IPS-NIHi7 (cell line): Measurements from ENCODE around the gene NRCAM.

Experiments used
- DNase-seq: peaks from one replicate; pipeline ENCODE4 v3.0.0; 2012; ENCODE audit warnings: mixed read lengths; ENCODE audit errors: extremely low spot score

Gene NRCAM

DNA sequence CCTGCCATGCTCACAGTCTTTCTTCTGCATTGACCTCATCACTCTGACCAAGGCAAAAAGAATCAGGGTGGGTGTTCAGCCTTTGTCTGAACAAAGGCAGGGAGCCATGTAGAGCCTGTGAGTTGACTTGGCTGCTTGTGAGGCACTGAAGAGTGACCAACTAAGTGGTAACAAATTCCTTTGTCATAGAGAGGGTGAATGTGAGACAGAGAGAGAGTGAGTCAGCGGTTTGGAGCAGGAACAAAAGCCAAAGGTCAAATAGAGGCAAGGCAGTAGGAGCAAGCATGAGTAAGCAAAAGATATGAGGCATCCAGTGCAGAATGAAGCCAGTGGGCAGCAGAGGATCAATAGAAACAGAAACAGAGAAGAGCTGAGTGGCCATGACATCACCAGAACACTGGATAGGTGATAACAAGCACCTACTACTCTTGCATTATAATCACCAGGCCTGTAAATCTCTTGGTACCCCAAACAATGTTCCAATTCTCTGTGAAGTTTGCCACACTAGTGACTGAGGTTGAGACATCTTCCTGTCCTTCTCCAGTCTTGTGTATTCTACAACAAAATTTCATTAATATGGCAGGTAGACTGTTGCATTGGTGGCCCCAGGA lies 209.9 kb downstream of the NRCAM start:
- DNase-seq = peak; percentile 20

DNA sequence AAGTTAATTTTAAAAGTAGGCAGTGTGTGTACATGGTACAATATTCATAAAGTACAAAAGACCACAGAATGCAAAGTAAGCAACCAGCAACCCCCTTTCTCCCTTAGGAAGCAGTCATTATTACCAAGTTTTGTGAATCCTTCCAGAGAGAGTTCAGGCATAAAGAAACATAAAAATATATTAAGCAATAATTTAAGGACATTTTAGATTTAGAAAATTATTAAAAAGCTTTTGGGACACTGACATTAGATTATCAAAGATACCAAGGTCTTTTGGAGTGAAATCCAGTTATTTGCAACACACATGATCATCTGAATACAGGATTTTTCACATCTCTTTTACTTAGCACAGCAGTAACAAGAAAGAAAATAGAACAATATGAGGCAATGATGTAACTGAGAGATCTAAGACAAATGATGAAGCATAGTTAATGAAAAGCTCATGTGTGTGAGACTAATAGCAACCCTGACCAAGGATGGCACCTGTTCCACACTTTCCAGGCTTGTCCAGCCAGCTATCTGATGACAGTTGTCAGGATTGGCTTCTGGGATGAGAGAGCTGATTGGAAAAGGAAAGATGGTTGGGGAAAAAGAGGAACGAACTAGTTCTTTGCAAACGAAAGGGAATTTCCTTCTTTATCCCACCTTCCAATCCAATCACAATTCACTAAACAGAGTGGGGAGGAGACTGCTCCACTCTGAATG lies 210.6 kb downstream of the NRCAM start:
- no peak for DNase-seq

DNA sequence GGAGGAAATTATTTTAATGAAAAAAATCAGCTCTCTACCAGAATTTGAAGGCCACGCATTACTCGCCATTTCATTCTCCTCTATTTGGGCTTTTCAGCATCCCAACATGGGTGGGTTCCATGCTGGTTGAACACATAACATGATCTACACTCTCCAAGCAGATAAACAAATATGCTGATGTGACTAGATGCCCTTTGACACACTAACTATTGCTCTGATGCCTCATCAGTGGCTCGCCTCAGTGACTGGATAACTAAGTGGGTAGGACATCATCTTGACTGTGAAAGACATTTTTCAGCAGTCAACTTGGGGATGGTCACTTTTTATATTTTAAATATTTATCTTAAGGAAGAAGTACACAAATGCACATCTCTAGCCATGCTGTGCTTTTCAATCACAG lies 212.1 kb downstream of the NRCAM start:
- DNase-seq = no peak

DNA sequence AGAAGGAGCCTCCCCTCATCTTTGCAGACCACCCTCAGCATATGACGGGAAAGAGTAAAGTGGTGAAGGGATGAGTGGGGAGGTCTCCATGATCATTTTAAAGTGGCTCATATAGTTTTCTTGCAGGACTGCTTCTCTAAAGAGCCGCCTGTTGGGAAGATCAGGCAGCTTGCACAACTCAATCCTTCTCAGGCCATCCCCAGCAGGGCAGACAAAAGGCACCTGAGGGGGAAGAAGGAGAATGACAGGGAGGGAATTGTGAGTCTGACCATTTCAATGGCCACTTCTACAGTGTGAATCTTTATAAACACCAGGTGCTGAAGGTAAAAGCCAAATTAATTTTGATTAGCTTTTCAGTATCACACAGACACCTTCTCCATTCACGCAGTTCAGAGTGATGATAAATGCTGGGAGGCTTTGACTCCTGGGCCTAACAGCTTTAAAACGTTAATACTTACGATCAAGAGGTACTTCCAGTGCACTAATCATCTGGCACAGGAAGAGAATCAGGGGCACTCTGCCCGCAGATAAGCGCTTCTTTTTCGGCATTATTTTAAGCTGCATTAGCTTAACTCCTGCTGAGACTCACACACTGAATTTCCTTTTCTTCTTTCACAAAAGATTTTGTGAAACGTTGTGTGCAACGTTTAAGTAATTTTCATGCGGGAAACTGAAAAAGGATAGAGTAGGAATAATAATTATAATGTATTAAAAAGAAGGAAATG lies 216.6 kb downstream of the NRCAM start:
- DNase-seq = no peak

DNA sequence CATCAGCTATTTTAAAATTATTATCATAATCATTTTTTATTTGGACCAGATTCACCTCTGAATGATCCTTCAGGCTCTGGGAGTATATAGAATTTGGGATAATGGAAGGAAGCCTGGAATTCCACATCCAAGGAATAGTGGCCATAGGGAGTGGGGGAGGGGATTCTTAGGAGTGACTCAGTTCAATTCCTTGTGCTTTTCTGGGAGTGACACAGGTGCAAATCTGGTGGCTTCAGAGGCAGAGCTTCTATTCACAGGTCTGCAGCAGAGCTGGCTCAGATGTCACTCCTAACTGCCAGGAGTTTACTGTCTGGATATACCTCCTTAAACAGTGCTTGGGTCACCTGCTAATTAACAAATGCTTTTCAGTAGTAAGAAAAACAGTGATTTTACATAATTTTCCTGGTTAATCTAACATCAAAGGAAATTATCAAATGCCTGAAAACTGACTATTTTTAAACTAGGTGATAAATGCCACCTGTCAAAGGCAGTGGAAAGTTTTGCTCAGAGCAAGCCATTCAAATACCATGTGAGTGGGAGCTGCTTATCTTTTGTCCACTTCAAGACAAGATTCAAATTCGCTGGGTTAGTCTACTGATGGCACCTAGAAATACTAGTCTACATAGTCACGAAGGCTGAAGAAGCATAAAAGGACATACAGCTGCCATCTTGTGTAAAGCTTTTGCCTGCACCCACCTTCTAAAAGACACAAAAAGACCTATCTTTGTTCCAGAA lies 219.4 kb downstream of the NRCAM start:
- peak; percentile 29 for DNase-seq

DNA sequence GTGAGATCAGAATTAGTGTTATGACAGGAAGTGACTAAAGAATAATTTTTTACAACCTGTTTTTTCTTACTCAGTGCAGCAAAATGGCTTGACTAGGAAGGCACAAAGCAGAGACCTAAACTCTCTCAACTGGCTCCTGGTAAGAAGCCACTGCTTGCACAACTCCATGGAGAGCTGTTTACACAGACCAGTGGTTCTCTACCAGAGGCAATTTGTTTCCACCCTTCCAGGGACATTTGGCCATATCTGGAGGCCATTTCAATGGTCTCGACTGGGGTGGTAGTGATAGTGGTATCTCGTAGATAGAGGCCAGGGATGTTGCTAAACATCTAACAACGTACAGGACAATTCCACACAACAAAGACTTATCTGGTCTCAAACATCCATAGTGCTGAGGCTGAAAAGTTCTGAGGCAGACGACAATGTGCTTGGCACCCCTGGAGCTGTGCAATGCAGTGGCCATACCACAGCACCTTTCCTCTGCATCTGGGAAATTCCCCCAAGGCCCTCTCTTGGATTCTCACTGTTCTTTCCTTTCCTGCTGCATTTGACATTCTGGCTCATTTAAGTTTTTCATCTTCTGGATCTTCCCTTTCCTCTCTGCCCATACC lies 220.7 kb downstream of the NRCAM start:
- no peak for DNase-seq

DNA sequence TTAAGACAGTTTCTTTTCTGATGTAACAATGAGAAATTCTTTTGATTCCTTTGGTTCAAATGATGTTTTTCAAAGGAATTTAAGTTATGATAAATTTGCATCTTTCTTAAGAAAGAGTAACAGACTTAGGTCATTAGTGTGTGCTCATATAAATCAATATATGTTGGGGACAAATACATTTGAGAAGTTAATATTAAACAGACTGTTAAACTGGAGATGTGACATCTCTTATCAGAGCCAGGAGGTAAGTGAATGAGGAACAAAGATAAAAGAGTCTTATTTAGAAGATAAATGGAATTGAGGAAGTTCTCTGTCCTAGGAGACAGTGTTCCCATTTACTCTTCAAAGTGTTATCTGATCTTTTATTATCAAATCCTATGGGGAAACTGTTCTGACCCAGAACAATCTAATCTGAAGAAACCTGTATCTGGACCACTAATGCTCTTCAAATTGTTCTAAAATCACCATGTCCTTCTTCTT lies 221.2 kb downstream of the NRCAM start:
- no peak for DNase-seq

DNA sequence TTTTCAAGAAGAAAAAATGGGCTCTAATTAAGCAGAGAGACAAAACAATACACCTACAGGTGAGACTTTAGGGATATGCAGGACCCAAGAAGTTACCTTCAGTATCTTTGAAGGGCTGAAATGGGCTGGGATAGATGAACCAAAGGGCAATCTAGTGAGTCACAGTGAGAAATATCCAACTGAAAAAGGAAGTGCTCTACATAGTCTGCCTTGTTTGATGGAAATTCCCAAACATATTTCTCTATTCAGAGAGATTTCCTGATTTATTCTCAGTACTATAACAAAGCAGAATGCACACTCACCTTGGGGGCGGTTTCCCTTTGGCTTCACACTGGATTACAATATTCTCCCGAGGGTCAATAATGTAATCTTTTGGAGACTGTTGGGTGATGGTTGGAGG lies 222.0 kb downstream of the NRCAM start:
- no peak for DNase-seq

DNA sequence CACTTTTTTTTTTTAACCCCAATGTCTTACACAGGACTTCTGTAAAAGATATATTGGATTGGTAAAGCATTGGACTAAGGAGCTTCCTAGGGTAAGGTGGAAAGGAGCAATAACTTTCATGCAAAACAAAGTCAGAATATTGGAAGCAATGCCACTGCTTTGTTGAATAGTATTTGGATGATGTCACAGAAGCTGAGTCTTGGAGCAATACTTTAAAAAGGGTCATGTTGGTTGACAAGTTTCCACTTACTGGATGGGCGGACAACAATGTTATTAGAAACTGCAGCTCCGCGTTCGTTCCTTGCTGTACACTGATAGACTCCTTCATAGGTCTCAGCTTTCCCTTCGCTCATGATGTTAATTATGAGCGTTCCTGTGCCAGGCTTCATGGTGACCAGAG lies 224.2 kb downstream of the NRCAM start:
- DNase-seq = no peak

DNA sequence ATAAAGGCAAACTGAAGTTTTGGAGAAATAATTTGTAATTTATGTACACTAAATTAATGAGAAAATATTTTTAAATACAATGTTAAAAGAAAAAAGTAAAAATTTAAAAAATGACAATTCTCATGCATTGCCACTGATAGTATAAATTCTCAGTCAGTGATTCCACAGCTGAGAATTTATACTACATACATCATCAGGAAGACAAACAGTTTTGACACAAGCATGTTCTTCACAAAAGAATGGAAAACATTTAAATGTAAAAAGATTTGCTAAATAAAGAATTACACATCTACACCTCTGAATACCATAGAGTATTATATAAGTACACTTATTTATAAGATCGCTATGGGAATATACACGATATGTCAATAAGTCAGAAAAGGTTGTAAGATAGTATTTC lies 225.0 kb downstream of the NRCAM start:
- no peak for DNase-seq

DNA sequence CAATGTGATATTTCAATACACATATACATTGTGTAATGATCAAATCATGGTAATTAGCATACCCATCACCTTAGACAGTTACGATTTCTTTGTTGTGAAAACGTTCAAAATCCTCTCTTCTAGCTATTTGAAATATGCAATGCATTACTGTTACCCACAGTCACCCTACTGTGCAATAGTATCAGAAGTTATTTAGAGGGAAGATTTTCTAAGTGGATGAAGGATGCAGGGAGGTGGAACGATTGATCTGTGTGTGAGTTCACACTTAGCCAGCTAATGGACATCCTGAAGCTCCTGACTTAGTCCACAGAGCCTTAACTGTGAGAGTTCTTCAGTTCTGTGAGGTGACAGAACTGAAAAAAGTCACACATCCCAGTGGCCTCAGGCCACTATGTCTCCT lies 228.9 kb downstream of the NRCAM start:
- no peak for DNase-seq

DNA sequence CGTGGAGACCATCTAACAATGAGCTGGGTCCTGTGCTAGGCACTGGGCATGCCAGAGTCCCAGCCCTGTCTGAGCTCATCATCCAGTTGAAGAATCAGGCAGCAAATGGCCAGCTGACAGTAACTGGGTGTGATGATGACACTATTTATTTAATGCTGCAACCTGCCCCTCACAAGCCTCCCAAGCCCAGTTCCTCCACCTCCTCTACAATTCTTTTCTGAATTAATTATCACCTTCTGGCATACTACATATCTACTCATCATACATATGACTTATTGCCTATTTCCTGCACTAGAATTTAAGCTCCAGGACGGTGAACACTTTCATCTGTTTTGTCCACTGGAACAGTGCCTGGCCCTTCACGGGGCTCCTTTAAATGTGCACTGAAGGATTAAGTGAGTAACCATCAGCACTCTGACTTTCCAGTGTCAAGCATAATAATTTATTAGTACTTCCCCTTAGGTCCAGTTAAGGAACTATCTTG lies 229.4 kb downstream of the NRCAM start:
- no peak for DNase-seq

DNA sequence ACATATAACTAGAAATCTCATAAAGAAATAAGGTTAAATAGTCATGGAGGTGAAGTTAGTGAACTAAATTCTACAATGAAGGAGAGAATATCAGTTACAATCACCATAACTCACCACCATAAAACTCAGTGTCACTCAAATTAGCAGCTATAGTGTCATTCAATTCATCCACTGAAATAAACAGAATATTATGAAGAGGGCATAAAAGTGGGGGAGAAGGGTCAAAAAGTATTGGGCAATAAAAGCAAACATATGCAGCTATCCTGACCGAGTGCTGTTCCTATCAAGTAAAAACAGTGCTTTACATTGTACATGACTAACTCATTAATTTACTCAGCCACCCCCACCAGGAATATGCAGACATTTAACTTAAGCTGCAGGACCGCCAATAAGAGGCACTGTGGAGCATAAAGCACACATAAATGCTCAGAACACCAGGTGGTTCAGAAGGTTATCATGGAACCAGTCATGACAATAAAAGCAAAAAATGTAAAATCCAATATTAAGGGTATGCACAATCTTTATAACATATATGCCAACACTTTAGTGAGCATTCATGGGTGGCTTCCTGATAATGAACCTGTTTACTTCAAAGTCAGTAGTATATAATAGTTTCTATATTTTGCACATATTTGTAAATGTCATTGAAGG lies 230.6 kb downstream of the NRCAM start:
- DNase-seq = no peak

DNA sequence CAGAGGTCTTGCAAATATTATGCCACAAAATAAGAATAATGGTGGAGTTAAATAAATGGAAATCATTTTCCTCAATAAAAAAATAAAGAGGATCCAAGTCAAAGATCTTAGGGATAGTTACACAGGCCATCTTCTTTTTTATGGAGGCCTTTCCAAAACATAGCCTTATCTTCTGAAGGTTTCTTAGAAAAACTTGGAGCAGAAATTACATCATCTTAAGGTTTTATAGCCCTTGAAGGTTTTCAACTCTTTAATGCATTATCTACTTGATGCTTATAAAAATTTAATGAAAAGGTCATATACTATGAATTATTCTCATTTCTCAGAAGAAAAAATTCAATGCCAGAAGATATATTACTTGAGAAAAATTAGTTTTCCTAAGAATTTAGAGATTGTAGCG lies 231.8 kb downstream of the NRCAM start:
- DNase-seq = no peak

DNA sequence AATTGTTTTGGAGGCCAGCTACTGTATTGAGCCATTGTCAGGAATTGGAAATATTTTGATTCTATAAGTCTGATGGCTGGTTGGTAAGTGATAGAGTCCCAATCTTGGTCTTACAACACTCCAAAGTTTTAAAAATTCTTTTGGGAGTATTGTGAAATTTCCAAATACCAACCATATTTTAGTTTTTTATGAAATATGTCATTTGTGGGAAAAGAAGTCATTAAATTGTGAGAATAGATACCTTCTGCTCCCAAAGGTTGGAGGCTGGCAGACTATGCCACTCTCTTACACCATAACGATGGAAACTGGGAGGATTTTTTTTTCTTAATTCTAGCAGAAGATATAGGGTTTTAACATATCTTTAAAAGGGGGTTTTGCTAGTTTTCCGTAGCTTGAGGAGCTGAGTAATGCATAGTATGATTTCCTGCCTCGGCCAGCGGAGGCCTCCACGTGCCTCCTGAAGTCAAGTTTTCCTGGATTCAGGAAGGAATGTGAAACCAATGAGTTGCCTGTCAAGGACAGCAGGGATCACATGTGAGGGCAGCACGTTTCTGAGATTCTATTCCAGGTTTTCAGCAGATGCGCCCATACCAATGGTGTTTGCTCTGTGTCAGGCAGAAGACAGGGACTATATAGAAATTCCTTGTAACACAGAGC lies 233.9 kb downstream of the NRCAM start:
- DNase-seq = peak; percentile 51

DNA sequence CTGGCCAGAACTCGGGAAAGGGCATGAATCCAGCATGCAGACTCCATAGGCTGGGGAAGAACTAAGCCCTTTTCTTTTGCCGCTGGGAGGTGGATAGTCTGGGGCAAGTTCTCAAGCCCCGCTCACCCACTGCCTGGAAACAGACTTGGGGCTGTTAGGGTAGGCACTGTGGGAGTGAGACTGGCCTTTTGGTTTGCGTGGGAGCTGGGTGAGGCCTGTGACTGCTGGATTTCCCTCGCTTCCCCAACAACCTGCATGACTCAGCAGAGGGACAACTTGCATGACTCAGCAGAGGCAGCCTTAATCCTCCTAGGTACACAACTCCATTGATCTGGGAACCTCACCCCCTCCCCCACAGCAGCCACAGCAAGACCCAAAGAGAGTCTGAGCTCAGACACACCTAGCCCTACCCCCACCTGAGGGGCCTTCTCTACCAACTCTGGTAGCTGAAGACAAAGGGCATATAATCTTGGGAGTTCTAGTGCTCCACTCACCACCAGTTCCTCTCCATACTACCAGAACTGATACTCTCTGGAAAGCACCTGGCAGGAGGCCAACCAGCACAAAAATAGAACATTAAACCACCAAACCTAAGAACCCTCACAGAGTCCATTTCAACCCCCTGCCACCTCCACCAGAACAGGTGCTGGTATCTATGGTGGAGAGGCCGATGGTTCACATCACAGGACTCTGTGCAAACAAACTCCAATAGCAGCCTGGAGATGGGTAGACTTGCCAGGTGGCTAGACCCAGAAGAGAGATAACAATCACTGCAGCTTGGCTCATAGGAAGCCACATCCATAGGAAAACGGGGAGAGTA lies 244.6 kb downstream of the NRCAM start:
- no peak for DNase-seq

DNA sequence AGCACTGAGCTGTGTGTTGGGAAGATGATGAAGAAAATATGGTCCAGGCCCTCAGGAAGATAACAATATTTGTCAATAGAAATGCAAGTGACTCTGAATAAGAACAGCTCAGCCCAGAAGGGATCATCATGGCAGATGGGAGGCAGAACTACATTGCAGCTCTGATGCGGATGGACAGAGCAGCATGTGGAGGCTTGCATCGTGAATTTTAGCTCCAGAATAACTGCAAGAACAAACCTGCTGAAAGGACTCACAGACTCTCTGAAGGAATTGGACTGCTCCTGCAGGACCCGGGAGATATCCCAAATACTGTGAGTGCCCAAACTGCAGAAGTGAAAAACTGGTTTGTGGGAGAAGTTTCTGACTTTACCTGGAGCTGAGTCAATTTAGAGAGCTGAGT lies 245.4 kb downstream of the NRCAM start:
- no peak for DNase-seq

DNA sequence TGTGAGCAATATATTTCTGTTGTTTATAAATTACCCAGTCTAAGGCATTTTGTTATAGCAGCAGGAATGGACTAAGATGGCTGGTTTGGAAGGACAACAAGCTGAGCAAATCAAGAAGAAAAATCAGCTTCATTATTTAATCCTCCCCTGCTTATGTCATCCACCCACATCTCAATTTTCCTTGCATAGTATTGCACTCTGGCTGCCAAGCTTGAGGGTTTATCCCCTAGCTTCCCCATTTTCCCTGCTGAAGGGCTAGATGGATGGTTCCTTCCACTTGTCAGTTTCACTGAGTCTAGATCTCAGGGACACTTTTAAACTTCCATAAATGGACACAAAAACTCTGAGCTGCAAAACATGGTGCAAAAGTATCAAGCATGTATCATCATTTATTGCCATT lies 250.9 kb downstream of the NRCAM start:
- no peak for DNase-seq

DNA sequence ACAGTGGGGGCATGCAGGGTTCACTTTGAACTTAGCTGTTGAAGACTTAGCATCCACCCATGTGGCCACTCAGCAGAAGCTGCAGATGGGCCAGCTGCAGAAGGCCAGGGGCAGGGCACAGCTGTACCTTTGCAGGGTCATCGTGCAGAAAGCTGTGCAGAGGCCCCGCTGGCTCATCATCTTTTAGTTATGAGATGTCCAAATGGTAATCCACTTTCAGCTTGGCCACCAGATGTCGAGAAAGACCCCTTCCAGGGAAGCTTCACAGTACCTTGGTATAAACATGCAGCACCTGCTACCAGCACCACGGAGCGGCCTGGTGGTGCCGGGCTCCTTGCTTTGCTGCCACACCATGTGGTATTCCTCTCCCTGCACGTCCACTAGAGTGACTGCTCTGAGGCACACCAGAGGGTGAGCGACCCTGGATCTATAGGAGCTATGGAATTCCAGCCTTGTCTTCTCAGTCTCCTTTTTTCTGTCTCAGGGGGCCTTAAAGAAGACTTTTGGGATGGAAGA lies 251.9 kb downstream of the NRCAM start:
- no peak for DNase-seq

DNA sequence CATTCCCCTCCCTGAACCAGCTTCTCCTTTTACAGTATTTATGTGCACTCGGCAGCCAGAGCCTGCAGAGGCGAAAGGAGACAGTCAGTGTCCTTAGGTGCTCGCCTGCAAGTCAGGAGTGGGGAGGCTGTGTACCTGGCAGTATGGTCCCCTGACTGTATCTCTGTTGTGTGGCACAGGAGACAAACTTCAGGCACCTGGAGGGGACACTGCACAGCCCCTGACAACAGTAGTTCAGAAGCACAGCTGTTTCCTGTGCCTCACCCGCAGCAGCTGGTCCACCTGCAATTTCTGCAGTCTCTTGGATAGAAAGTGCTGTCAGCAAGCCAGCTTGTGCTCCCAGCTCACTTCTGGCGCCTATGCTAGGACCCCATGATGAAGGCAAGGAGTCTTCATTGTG lies 252.7 kb downstream of the NRCAM start:
- DNase-seq = no peak
